ENCODE results near the gene ZNF146.
"Not testable (repeated sequence)": the region's sequence is repeated elsewhere in the genome, so short reads cannot be mapped to it uniquely, and the experiment has no call there.

The ZNF146 gene

DNA sequence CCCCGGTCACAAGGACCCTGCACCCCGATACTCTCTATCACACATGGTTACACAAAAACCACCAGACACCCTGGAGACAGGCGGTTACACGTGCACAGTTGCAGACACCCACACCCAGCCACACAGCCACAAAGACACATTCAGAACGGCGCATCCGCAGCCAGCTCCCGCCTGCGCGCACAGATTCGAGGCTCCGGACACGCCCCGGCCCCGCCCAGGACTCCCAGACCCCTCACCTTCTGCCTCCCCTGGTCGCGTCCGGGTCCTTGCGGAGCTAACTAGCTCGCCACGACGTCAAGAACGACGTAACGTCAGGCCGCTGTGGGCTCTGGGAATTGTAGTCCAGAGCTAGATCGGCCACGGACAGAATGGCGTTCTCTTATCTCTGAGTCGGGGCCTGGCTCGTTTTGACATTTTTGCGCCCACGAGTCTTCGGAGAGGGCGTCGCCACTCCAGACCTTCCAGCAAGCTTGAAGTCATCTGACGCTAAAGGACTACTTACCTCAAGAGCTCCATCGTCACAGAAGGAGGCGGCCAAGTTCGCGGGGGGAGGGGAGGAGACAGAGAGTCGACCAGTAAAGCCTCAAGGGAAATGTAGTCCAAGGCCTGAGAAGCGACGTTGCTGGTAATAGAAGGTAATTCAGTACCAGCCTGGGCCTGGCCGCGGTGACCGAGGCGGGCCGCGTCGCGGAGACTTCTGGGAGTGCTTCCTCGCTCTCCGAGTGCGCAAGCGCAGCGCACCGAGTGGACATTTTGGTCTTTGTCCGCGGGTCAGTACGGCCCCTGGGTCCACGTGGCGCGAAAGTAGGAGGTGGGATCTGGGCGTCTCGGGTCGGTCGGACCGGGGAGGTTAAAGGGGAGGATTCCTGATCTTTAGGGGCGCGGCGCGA, at the start of gene ZNF146, which contains the start of gene ZNF565:
Gene ZNF146, plus strand, starts transcription at position 721 of the 890 bp plus-strand sequence. CDS start 21,335 bp downstream, outside the sequence.
Gene ZNF565, minus strand, starts transcription at position 280 of the 890 bp plus-strand sequence. CDS start 12,680 bp downstream, outside the sequence.
- peak; percentile 99 for DNase-seq (ENCODE audit: low spot score)

DNA sequence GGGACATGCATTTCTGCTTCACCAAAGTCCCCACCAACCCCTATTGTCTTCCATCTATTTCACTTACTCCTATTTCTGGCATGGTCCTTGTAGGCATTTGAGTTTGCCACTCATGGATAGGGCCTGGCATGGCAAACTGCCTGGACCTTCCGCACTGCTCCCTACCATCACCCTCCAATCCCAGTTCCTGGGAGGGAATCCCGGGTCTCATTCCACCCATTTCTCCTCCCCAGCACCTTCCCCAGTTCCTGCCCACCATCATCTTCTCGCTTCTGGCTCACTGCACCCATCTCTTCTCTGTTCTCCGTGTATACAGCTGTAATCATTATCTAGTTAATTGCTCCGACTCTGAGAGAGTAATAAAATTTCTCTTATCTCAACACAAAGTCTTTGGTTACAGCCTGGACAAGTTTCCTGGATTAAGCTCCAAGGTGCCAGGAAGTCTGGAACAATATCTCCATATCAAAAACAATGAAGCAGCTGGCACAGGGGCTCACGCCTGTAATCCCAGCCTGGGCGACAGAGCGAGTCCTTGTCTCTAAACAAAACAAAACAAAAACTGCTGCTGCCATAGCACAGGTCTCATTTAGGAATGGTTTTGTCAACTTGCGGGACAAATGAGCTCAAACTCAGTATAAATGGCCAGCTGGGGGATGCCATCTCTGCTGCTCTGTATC, 45.7 kb upstream of the ZNF146 start:
- no peak for DNase-seq (ENCODE audit: low spot score)

DNA sequence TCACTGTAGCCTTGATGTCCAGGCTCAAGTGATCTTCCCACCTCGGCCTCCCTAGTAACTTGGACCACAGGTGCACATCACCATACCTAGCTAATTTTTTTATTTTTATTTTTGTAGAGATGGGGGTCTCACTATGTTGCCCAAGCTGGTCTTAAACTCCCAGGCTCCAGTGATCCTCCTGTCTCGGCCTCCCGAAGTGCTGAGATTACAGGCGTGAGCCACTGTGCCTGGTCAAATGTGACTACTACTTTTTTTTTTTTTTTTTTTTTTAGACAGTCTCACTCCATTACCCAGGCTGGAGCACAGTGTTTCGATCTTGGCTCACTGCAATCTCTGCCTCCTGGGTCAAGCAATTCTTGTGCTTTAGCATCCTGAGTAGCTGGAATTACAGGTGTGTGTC, 42.1 kb upstream of the ZNF146 start:
- DNase-seq (ENCODE audit: low spot score), result no peak

- DNase-seq (ENCODE audit: low spot score), result not testable (repeated sequence)
These were observed 41.1 kb upstream of the ZNF146 start for GRCh38 chr19:36173846-36174245.

GRCh38 chr19:36179077-36179476, 35.8 kb upstream of the ZNF146 start:
- not testable (repeated sequence) for DNase-seq (ENCODE audit: low spot score)

DNA sequence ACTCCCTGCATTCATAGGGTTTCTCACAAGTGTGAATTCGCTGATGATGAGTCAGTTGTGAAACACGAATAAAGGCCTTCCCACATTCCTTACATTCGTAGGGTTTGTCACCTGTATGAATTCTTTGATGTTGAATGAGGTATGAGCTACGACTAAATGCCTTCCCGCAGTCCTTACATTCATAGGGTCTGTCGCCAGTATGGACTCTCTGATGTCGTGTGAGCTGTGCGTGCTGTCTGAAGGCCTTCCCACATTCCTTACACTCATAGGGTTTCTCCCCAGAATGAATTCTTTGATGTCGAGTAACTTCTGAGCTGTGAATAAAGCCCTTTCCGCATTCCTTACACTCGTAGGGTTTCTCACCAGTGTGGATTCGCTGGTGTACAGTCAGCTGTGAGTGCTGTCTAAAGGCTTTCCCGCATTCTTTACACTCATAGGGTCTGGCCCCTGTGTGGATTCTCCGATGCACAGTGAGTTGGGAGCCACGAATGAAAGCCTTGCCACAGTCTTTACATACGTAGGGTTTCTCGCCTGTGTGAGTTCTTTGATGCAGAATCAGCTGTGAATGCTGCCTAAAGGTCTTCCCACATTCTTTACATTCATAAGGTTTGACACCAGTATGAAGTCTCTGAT, 32.2 kb upstream of the ZNF146 start:
- DNase-seq (ENCODE audit: low spot score), result peak; percentile 68

GRCh38 chr19:36183245-36183628, 31.7 kb upstream of the ZNF146 start:
- DNase-seq (ENCODE audit: low spot score), result peak; percentile 33

DNA sequence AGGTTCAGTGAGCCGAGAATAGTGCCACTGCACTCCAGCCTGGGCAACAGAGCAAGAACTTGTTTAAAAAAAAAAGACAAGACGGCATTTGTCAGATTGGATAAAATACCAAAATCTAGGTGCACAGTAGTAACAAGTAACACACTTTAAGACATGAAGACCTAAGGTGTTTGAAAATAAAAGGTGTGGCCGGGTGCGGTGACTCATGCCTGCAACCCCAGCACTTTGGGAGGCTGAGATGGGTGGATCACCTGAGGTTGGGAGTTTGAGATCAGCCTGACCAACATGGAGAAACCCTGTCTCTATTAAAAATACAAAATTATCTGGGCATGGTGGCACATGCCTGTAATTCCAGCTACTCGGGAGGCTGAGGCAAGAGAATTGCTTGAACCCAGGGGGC, 28.2 kb upstream of the ZNF146 start:
- not testable (repeated sequence) for DNase-seq (ENCODE audit: low spot score)

DNA sequence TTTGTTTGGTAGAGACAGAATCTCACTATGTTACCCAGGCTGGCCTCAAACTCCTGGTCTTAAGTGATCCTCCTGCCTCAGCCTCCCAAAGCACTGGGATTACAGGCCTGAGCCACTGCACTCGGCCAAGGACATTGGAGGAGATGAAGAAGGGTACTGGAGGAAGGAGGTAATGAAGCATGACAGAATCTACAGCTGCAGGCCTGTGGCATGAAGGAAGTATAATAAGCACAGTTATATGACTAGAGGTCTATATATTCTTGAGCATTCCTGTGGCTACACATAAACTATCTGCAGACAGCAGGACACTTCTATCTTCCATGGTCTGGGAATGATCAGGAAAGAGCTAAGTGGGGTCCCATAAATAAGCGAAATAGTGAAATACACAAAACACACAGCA, 18.7 kb upstream of the ZNF146 start:
- DNase-seq (ENCODE audit: low spot score), result peak; percentile 75

DNA sequence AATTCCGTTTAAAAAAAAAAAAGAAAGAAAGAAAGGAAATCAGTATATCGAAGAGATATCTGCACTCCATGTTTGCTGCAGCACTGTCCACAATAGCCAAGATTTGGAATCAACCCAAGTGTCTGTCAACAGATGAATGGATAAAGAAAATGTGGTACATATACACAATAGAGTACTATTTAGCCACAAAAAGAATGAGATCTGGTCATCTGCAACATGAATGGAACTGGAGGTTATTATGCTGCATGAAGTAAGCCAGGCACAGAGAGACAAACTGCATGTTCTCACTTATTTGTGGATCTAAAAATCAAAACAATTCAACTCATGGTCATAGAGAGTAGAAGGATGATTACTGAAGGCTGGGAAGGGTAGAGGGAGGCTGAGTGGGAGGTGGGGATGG, 16.8 kb upstream of the ZNF146 start:
- DNase-seq (ENCODE audit: low spot score), result no peak

- no peak for DNase-seq (ENCODE audit: low spot score)
These were observed 13.2 kb upstream of the ZNF146 start for GRCh38 chr19:36201684-36202083.

GRCh38 chr19:36203293-36203692, 11.6 kb upstream of the ZNF146 start:
- no peak for DNase-seq (ENCODE audit: low spot score)

DNA sequence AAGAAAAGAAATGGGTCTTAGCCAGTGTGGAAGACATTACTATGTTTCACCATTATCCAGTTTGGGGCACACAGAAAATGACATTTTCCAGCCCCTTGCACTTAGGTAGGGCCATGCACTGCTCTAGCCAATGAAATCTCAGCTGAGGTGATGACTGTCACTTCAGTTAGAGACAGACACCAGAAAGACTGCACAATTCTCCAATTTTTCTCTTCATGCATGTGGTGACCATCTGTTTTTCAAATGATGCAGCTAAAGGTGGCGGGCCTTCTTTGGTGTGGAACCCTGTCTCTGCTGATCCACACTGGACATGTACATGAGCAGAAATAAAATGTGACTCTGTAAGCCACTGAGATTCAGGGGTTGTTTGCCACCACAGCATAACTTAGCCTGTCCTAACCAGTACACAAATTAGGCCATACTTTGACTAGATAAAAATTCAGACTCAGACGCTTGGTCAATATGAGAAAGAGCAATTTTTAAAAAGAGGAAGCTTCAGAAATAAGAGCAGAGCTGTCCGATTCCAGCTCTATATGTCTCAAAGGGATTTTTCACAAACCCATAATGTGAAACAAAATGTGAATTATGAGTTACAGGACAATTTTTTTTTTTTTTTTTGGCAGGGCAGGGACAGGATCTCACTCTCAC, 7.2 kb upstream of the ZNF146 start:
- DNase-seq (ENCODE audit: low spot score), result no peak

- no peak for DNase-seq (ENCODE audit: low spot score)
These were observed 5.5 kb upstream of the ZNF146 start for GRCh38 chr19:36209372-36209771.

DNA sequence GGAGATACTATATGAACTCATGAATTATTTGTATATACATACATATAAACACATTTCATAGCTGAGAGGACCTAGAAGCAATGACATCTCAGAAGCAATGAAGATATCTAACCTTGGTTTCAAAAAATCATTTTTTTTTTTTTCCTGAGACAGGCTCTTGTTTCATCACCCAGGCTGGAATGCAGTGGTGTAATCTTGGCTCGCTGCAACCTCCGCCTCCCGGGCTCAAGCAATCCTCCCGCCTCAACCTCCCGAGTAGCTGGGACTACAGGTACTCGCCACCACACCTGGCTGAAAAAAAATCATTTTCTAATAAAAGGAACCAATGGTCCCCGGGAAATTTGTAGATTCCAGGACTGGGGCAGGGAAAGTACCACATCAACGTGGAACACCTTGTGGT, 4.4 kb upstream of the ZNF146 start:
- DNase-seq (ENCODE audit: low spot score), result no peak

DNA sequence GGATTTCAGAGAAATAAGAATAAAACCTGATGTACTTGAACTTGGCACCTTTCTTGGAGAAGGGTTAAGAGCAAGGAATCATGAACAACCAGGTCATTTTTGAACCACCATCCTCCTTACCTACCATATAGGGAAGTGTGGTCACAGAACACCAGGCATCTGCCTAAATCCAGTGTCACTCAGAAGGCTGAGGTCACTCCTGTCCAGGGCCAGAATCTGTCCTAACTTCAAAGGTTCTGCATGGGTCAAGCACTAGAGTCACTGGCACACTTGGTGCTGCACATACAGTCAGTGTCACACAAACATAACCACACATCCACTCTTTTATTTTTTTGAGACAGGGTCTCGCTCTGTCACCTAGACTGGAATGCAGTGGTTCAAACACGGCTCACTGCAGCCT, 2.0 kb upstream of the ZNF146 start:
- no peak for DNase-seq (ENCODE audit: low spot score)

DNA sequence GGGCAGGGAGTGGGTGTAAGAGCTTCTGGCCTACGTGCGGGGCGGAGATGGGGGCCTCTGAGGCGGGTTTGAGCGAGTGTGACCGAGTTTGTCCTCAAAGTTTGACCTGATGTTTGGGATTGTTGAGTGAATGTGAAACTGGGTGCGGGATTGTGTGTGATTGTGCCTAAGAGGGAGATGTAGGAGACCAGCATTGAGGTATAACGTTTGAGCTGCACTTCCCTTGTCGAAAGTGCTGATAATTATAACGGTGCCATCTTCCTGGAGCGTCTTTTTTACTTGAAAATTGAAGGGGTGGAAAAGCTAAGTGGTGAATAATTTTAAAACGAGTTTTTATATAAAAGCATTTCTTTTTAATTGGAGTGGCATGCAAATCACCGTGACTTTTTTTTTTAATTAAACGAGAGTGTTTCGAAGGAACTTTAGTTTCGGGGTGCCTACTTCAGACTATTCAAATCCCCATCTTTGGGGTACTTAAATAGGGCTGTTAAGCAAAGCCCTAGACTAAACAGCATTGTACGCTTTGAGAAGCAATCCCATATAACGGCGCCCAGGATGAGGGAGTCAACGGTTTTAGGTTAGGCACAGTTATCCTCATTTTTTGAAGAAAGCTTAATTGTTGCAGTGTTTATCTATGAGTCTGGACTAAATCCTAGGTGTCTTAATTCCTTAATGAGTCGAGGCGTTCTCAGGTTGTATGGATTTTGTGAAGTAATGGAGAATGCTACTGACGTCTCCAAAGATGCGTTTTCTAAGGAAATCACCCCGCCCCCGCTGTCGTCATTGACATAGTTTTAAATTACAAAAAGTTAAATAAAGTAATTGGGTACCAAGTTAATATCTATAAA, 594 bp downstream of the ZNF146 start:
- DNase-seq (ENCODE audit: low spot score), result peak; percentile 9

DNA sequence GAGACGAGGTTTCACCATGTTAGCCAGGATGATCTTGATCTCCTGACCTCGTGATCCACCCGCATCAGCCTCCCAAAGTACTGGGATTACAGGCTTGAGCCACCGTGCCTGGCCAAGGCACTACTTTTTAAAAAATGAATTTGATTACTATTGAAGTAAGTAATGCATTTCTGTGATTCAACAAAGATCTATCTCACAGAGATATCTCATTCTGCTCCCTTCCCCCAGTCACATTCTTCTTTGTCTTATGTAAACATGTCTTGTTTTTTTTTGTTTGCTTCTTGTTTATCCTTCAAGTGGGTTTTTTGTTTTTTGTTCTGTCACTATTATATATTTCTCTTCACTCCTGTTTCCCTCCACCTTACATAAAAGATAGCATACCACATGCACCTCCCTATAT, 6.6 kb downstream of the ZNF146 start:
- DNase-seq (ENCODE audit: low spot score), result no peak

DNA sequence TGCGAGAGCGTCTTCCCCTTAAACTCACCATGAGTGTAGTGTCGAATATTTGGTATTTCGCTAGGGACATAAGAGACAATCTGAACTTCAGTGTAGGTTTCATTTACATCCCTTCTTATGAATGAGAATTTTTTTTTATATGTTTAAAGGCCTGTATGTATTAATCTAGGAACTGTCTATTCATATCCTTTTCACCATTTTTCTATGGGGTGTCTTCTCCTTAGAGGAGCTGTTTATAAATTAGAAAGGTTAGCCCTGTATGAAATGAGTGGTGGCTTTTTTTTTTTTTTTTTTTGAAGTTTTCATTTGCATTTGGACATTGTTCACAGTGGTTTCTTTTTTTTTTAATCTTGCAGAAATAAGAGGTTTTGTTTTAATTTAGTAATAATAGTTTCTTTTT, 7.6 kb downstream of the ZNF146 start:
- DNase-seq (ENCODE audit: low spot score), result no peak

- peak; percentile 7 for DNase-seq (ENCODE audit: low spot score)
These were observed 10.4 kb downstream of the ZNF146 start for GRCh38 chr19:36225219-36225892.

- DNase-seq (ENCODE audit: low spot score), result not testable (repeated sequence)
These were observed 18.7 kb downstream of the ZNF146 start for GRCh38 chr19:36233626-36234025.
